ENCODE results near the gene NOL8.

NOL8 gene

DNA sequence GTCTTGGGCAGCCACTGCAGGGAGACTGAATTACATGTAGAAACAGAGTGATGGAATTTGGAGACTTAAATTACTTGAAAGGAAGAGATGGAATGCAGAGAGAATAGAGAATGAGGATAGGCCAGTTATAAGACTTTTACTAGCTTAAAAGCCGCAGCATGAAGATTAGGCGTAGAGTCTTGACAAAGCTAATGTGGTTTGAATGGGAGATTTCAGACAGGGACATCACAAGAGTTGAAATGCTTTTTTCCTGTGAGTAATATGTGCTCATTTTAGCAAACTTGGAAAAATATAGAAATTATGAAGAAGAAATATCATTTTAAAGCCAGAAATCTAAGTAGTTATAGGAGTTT, 8.1 kb upstream of the NOL8 start:
- H3K9me3 ChIP-seq (ENCODE audit: control insufficient read depth, low read depth, low read length), result no peaks in the 10 kb centered on the region
- no peak overlapping the region for H3K9ac ChIP-seq (ENCODE audit: low read length)
- H3K4me1 ChIP-seq (ENCODE audit: control insufficient read depth, low read depth, low read length), result no peaks in the 10 kb centered on the region
- no peaks in the 10 kb centered on the region for H3K36me3 ChIP-seq (ENCODE audit: control insufficient read depth, low read depth, low read length)
- H3K27me3 ChIP-seq (ENCODE audit: control insufficient read depth, insufficient read depth, low read length), result no peaks in the 10 kb centered on the region
- H3K27ac ChIP-seq (ENCODE audit: low read length), result no peak overlapping the region
- H3K4me3 ChIP-seq (ENCODE audit: low read length), result no peak overlapping the region

DNA sequence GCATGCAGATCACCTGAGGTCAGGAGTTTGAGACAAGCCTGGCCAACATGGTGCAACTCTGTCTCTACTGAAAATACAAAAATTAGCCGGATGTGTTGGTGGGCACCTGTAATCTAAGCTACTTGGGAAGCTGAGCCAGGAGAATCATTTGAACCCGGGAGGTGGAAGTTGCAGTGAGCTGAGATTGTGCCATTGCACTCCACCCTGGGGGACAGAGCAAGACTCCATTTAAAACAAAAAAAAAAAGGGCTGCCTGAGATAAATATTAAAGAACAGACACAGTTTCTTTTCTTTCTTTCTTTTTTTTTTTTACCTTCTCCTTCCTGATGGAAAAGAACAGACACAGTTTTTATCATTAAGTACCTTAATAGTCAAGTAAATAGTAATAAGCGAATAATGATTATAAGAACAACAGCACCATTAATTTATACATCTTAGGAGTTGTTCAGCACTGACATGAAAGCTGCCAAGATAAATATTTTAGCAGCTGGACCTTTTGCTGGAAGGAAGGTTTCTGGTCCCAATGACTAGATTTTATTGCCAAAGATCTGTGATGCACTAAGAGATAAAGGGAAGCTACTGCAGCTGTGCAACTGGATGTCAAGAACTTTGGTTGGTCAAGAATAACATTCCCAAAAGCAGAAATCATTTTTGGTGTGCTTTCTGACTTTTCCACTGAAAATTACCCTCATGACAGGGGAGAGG, 7.6 kb upstream of the NOL8 start:
- Histone ChIP-seq H3K36me3 (ENCODE audit: control insufficient read depth, low read depth, low read length) (no peaks in the 10 kb centered on the region), H3K9ac (ENCODE audit: low read length) (no peak overlapping the region), H3K4me1 (ENCODE audit: control insufficient read depth, low read depth, low read length) (no peaks in the 10 kb centered on the region), H3K27ac (ENCODE audit: low read length) (no peak overlapping the region), H3K9me3 (ENCODE audit: control insufficient read depth, low read depth, low read length) (no peaks in the 10 kb centered on the region), H3K27me3 (ENCODE audit: control insufficient read depth, insufficient read depth, low read length) (no peaks in the 10 kb centered on the region), H3K4me3 (ENCODE audit: low read length) (no peak overlapping the region)

DNA sequence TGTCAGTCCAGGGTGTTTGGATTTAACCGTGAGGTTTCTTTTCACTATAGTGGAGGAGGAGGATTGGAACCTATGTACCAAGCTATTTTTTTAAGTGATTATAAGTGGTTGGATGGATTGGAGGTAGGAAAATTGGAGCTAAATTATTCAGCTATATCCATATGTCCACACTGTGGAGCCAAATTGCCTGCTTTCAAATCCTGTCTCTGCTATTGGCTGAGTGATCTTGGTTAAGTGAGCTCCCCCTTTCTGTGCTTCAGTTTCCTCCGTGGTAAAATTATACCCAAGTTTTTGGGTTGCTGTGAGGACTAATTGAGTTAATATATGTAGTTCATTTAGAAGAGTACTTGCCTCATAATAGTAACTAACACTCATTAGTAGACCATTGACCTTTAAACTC, 3.1 kb upstream of the NOL8 start:
- H3K9ac ChIP-seq (ENCODE audit: low read length), result no peak overlapping the region

DNA sequence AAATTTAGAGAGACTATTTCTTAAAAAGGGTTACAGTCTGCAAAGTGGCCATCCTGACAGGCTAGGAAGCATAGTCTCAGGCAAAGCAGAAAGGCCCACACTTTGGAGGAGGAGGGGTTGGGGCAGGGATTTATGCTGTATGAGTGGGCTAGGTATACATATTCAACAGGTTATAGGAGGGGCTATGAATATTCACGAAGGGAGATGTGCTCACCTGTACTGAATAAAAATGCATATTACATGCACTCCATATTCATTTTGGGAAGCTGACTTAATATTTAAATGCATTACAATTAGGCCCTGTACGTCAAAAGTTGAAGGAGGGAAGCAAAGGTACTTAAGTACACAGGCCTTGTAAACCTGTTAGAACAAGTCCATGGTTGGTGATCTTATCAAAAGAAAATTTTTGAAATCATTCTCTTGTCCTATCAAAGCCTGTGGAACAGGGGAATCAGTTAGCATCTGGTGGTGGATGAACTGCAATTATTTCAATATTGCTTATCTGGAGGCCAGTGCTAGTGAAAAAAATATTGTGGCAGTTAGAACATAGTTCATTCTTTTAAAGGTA, 2.2 kb upstream of the NOL8 start:
- Histone ChIP-seq H3K9ac (ENCODE audit: low read length) (no peak overlapping the region), H3K4me1 (ENCODE audit: control insufficient read depth, low read depth, low read length) (peaks cover 9% of the 10 kb centered on the region), H3K27ac (ENCODE audit: low read length) (no peak overlapping the region), H3K36me3 (ENCODE audit: control insufficient read depth, low read depth, low read length) (peaks cover 9% of the 10 kb centered on the region), H3K27me3 (ENCODE audit: control insufficient read depth, insufficient read depth, low read length) (no peaks in the 10 kb centered on the region), H3K9me3 (ENCODE audit: control insufficient read depth, low read depth, low read length) (no peaks in the 10 kb centered on the region), H3K4me3 (ENCODE audit: low read length) (no peak overlapping the region)

More for the DNA sequence above, 3.1 kb upstream of the NOL8 start:
- H3K36me3 ChIP-seq (ENCODE audit: control insufficient read depth, low read depth, low read length), result peaks cover under 1% of the 10 kb centered on the region
- peaks cover 9% of the 10 kb centered on the region for H3K4me1 ChIP-seq (ENCODE audit: control insufficient read depth, low read depth, low read length)
- no peaks in the 10 kb centered on the region for H3K27me3 ChIP-seq (ENCODE audit: control insufficient read depth, insufficient read depth, low read length)
- no peak overlapping the region for H3K4me3 ChIP-seq (ENCODE audit: low read length)
- no peak overlapping the region for H3K27ac ChIP-seq (ENCODE audit: low read length)
- no peaks in the 10 kb centered on the region for H3K9me3 ChIP-seq (ENCODE audit: control insufficient read depth, low read depth, low read length)

DNA sequence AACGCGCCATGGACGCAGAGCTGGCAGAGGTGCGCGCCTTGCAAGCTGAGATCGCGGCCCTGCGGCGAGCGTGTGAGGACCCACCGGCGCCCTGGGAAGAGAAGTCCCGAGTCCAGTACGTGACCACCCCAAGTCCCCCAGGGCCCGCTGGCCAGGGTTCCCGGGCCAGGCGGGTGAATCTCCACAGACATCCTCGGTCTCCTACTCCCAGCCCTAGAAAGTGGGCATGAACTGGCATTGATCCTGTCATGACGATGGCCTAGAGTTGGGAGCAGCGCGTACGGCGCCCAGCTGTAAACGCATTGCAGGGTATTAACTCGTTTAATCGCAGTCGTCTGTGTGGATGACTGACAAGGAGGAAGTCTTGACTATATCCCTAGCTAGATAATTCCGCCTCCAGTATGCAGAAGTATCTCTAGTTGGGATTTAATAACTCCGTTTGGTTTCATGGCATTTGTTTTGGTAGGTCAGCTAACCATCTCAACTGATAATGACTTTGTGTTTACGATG, 896 bp upstream of the NOL8 start:
- no peaks in the 10 kb centered on the region for H3K27me3 ChIP-seq (ENCODE audit: control insufficient read depth, insufficient read depth, low read length)
- no peaks in the 10 kb centered on the region for H3K9me3 ChIP-seq (ENCODE audit: control insufficient read depth, low read depth, low read length)
- H3K36me3 ChIP-seq (ENCODE audit: control insufficient read depth, low read depth, low read length), result peaks cover 20% of the 10 kb centered on the region
- H3K9ac ChIP-seq (ENCODE audit: low read length), result peak overlapping the region; percentile 96
- peaks cover 9% of the 10 kb centered on the region for H3K4me1 ChIP-seq (ENCODE audit: control insufficient read depth, low read depth, low read length)
- no peak overlapping the region for H3K27ac ChIP-seq (ENCODE audit: low read length)
- H3K4me3 ChIP-seq (ENCODE audit: low read length), result peak overlapping the region; percentile 93

DNA sequence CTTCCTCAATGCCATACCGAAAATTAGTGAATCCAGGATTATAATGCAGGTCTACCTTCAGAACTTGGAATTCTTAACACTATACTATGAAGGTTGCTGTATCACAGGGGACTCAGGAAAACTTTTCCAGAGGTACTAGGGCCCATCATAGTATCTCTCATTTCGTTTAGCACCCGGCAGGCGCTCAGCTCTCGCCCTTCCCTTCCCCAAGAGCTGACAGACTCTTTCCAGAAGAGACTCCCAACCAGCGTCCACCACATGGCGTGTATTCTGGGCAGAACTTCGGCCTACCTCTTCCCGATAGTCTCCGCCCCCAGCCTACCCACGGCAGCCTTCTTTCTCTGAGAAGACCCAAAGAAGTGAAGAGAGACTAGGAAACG, 271 bp downstream of the NOL8 start:
- H3K4me3 ChIP-seq (ENCODE audit: low read length), result peak overlapping the region; percentile 93
- no peaks in the 10 kb centered on the region for H3K27me3 ChIP-seq (ENCODE audit: control insufficient read depth, insufficient read depth, low read length)
- H3K9me3 ChIP-seq (ENCODE audit: control insufficient read depth, low read depth, low read length), result no peaks in the 10 kb centered on the region
- peaks cover 9% of the 10 kb centered on the region for H3K4me1 ChIP-seq (ENCODE audit: control insufficient read depth, low read depth, low read length)
- H3K36me3 ChIP-seq (ENCODE audit: control insufficient read depth, low read depth, low read length), result peaks cover 27% of the 10 kb centered on the region
- H3K27ac ChIP-seq (ENCODE audit: low read length), result peak overlapping the region; percentile 97
- peak overlapping the region; percentile 96 for H3K9ac ChIP-seq (ENCODE audit: low read length)

DNA sequence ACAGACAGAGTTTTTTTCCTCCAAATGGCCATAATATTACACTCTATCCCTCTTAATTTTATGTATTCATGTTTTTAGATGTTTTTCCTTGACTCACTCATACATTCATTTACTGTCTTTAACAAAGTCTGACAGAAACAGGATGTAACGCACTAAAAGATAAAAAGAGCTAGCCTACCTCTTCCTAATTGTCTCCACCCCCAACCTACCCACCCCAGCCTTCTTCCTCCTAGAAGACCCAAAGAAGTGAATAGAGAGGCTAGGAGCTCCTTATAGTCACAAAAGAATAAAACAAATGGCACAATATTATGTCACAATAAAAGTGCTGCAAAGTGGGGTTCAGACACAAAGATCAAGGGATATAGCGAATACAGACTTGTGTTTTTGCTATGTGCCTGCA, 719 bp downstream of the NOL8 start:
- Histone ChIP-seq H3K9ac (ENCODE audit: low read length) (peak overlapping the region; percentile 96), H3K4me3 (ENCODE audit: low read length) (peak overlapping the region; percentile 93), H3K36me3 (ENCODE audit: control insufficient read depth, low read depth, low read length) (peaks cover 32% of the 10 kb centered on the region), H3K9me3 (ENCODE audit: control insufficient read depth, low read depth, low read length) (no peaks in the 10 kb centered on the region), H3K4me1 (ENCODE audit: control insufficient read depth, low read depth, low read length) (peaks cover 9% of the 10 kb centered on the region), H3K27ac (ENCODE audit: low read length) (no peak overlapping the region), H3K27me3 (ENCODE audit: control insufficient read depth, insufficient read depth, low read length) (no peaks in the 10 kb centered on the region)

DNA sequence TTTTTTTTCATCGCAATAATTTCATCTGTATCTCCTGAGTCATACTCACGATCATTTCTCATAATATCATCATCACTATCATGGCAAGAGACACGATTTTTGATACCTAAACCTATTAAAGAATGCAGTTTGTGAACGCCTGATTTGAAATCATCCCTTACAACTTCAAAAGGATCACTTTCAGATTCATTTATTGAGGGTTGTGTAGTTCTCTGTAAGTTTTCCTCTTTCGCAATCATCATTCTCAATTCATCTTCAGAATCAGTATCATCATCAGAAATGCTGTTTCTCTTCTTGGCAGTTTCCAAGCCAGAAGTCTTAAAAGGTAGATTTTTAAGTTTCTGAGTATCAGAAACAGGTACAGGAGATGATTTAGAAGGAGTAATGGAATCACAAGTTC, 9.7 kb downstream of the NOL8 start:
- Histone ChIP-seq H3K9ac (ENCODE audit: low read length) (no peak overlapping the region), H3K27me3 (ENCODE audit: control insufficient read depth, insufficient read depth, low read length) (no peaks in the 10 kb centered on the region), H3K36me3 (ENCODE audit: control insufficient read depth, low read depth, low read length) (peaks cover 77% of the 10 kb centered on the region), H3K4me1 (ENCODE audit: control insufficient read depth, low read depth, low read length) (no peaks in the 10 kb centered on the region), H3K4me3 (ENCODE audit: low read length) (no peak overlapping the region), H3K27ac (ENCODE audit: low read length) (no peak overlapping the region), H3K9me3 (ENCODE audit: control insufficient read depth, low read depth, low read length) (no peaks in the 10 kb centered on the region)

DNA sequence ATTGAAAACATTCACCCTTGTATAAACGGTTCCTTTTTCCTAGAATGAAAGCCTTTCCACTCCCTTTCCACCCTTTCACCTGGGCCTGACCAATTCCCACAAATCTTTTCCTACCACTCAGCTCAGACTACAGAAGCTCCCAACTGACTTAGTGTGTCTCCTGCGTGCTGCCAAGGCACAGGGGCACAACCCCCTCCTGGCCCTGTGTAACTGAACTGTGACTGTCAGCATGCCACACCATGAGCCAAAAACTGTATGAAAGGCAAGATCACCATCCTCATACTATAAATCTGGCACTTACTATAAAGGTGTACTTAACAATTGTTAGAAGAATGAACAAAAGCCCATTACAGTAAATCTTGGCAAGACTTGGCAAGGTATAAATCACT, 11.5 kb downstream of the NOL8 start:
- Histone ChIP-seq H3K4me3 (ENCODE audit: low read length) (no peak overlapping the region), H3K9me3 (ENCODE audit: control insufficient read depth, low read depth, low read length) (no peaks in the 10 kb centered on the region), H3K36me3 (ENCODE audit: control insufficient read depth, low read depth, low read length) (peaks cover 78% of the 10 kb centered on the region), H3K27me3 (ENCODE audit: control insufficient read depth, insufficient read depth, low read length) (no peaks in the 10 kb centered on the region), H3K4me1 (ENCODE audit: control insufficient read depth, low read depth, low read length) (no peaks in the 10 kb centered on the region), H3K27ac (ENCODE audit: low read length) (no peak overlapping the region), H3K9ac (ENCODE audit: low read length) (no peak overlapping the region)

DNA sequence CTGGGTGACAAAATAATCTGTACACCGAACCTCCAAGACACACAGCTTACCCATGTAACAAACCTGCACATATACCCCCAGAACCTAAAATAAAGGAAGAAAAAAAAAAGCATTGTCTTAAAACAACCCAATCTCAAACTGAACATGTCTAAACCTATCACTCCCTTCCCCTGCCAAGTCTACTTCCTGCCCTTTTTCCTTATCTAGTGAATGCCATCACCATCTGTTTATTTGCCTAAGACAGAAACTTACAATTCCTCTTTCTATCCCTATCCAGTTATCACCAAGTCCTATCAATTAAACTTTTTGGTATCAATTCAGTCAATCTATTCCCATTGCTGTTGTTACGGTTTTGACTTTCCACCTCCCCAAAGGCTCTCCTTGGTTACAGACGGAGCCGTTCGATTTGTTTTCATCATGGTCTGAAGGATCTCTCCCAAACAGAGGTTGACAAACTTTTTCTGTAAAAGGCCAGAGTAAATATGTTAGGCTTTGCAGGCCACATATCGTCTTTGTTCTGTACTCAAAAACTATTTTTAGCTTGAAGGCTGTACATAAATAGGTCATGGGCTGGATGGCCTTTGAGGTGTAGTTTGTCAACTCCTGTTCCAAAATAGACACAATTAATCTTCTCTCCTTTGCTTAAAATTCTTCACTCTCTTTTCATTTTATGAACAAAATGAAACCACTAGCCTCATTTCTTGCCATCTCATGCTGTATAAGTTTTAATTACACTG, 12.1 kb downstream of the NOL8 start:
- Histone ChIP-seq H3K9me3 (ENCODE audit: control insufficient read depth, low read depth, low read length) (no peaks in the 10 kb centered on the region), H3K27ac (ENCODE audit: low read length) (no peak overlapping the region), H3K4me3 (ENCODE audit: low read length) (no peak overlapping the region), H3K36me3 (ENCODE audit: control insufficient read depth, low read depth, low read length) (peaks cover 77% of the 10 kb centered on the region), H3K27me3 (ENCODE audit: control insufficient read depth, insufficient read depth, low read length) (no peaks in the 10 kb centered on the region), H3K4me1 (ENCODE audit: control insufficient read depth, low read depth, low read length) (no peaks in the 10 kb centered on the region), H3K9ac (ENCODE audit: low read length) (no peak overlapping the region)

DNA sequence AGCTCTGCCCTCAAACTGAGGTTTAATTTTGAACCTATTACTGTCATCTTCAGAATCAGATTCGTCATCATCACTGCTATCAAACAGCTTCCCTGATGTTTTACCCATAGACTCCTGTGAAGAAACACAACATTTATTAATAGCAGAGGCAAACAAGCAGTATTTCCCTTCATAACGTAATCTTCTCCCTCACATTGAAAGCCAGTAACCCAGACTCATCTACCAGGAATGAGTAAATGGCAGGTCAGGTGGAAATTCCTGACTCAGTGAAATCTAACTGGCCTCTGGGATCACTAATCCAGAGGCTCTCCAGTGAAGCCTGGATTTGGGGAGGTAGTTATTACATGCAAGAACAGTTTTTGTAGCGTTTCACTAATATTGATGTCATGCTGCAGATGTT, 14.6 kb downstream of the NOL8 start:
- Histone ChIP-seq H3K9me3 (ENCODE audit: control insufficient read depth, low read depth, low read length) (no peaks in the 10 kb centered on the region), H3K27me3 (ENCODE audit: control insufficient read depth, insufficient read depth, low read length) (no peaks in the 10 kb centered on the region), H3K9ac (ENCODE audit: low read length) (no peak overlapping the region), H3K27ac (ENCODE audit: low read length) (no peak overlapping the region), H3K4me1 (ENCODE audit: control insufficient read depth, low read depth, low read length) (no peaks in the 10 kb centered on the region), H3K36me3 (ENCODE audit: control insufficient read depth, low read depth, low read length) (peaks cover 80% of the 10 kb centered on the region), H3K4me3 (ENCODE audit: low read length) (no peak overlapping the region)

Data from iPS-18a (cell line).